Measurements from ENCODE around the gene MAGI2.

DNA sequence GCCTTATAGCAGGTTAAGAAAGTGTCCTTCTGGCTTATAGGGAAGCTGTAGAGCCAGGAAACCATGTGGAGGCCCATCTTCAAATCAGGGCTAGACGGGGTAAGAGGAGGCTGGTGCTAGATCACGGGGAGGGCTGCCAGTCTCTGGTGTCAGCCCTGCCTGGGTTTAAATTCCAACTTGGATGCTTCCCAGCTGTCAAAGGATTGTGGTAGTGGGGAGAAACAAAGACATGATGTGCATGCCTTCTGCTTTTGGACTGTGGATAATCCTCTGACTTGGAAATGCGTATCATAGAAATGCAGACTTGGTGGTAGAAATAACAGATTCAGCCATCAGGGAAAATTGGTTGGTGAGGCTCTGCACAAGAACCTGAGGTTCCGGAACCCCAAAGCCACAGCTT is 1329.3 kb downstream of the MAGI2 start:
- TF ChIP-seq, protein P1, sequence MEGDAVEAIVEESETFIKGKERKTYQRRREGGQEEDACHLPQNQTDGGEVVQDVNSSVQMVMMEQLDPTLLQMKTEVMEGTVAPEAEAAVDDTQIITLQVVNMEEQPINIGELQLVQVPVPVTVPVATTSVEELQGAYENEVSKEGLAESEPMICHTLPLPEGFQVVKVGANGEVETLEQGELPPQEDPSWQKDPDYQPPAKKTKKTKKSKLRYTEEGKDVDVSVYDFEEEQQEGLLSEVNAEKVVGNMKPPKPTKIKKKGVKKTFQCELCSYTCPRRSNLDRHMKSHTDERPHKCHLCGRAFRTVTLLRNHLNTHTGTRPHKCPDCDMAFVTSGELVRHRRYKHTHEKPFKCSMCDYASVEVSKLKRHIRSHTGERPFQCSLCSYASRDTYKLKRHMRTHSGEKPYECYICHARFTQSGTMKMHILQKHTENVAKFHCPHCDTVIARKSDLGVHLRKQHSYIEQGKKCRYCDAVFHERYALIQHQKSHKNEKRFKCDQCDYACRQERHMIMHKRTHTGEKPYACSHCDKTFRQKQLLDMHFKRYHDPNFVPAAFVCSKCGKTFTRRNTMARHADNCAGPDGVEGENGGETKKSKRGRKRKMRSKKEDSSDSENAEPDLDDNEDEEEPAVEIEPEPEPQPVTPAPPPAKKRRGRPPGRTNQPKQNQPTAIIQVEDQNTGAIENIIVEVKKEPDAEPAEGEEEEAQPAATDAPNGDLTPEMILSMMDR (IDR thresholded peaks at IDR 0.05 in 4 of 5, conservative IDR thresholded peaks at IDR 0.05 in 1 of 5) = no peak
- TF ChIP-seq POLR2A (IDR thresholded peaks at IDR 0.05) = no peak
